GM12892 (cell line): ENCODE measurements around the gene TOR1B.
"Not testable (repeated sequence)": the region's sequence is repeated elsewhere in the genome, so short reads cannot be mapped to it uniquely, and the experiment has no call there.

Source experiments
- DNase-seq: peaks from one replicate; pipeline ENCODE4 v3.0.0; 2011; ENCODE audit not compliant: insufficient read length
- FAIRE-seq: peaks from 2 replicates; lab custom pipeline; 2011; peaks lifted over from hg19 to GRCh38; lab: Jason Lieb, UNC
- POLR2A ChIP-seq: IDR thresholded peaks from 2 replicates; pipeline ENCODE4 v1.6.1; 2011; ENCODE audit warnings: low read depth, low read length, control low read depth
- POLR2AphosphoS5 ChIP-seq: IDR thresholded peaks from 2 replicates; pipeline ENCODE4 v1.6.1; 2011; ENCODE audit warnings: low read depth, low read length, control low read depth
- TAF1 ChIP-seq: IDR thresholded peaks from 2 replicates; pipeline ENCODE4 v1.6.1; 2011; ENCODE audit warnings: low read depth, mild to moderate bottlenecking, control low read depth, low read length, borderline replicate concordance

The TOR1B gene

DNA sequence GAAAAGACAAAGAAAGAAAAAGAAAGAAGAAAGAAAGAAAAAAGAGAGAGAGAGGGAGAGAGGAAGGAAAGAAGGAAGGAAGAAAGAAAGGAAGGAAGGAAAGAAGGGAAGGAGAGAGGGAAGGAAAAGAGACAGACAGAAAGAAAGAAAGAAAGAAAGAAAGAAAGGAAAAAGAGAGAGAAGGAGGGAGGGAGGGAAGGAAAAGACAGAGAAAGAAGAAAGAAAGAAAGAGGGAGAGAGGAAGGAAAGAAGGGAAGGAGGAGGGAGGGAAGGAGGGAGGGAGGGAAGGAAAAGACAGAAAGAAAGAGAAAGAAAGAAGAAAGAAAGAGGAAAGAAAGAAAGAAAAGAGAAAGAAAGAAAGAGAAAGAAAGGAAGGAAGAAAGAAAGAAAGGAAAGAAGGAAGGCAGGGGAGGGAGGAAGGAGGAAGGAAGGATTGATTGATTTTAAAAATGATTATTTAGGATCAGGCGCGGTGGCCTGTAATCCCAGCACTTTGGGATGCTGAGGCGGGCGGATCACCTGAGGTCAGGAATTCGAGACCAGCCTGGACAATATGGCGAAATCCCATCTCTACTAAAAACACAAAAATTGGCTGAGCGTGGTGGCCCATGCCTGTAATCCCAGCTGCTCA is 23.3 kb upstream of the TOR1B start:
- DNase-seq, result no peak
- FAIRE-seq, result no peak
- TF ChIP-seq POLR2A, result no peak
- no peak for TF ChIP-seq POLR2AphosphoS5
- no peak for TF ChIP-seq TAF1

- TF ChIP-seq POLR2A, result no peak
- no peak for TF ChIP-seq TAF1
- no peak for TF ChIP-seq POLR2AphosphoS5
- FAIRE-seq (no peak), DNase-seq (no peak)
Observed at GRCh38 chr9:129781131-129781530, 21.9 kb upstream of the TOR1B start.

DNA sequence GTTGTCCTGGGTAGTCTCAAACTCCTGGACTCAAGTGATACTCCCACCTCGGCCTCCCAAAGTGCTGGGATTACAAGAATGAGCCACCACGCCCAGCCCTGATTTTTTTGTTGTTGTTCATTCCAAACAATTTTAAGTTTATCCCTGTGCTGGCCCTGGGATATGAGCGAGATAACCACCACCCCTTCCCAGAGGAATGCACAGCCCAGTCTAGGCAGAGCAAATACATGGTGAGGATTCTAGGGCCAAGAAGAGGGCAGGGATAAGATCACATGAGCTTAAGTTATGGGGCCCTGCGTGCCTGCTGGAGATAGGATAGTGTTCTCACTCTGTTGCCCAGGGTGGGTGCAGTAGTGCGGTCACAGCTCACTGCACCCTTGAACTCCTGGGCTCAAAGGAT is 21.0 kb upstream of the TOR1B start:
- FAIRE-seq, result no peak
- TF ChIP-seq TAF1, result no peak
- TF ChIP-seq POLR2AphosphoS5, result no peak
- TF ChIP-seq POLR2A, result no peak
- no peak for DNase-seq

- peak; percentile 54 for FAIRE-seq
- no peak for TF ChIP-seq TAF1
- TF ChIP-seq POLR2AphosphoS5, result no peak
- no peak for TF ChIP-seq POLR2A
- DNase-seq, result peak; percentile 66
Observed at GRCh38 chr9:129783516-129784361, 19.2 kb upstream of the TOR1B start.

- DNase-seq, FAIRE-seq: not testable (repeated sequence)
Observed at GRCh38 chr9:129784970-129785369, 18.0 kb upstream of the TOR1B start.

GRCh38 chr9:129785866-129786265 is 17.1 kb upstream of the TOR1B start:
- TF ChIP-seq POLR2A, result no peak
- TF ChIP-seq TAF1, result no peak
- TF ChIP-seq POLR2AphosphoS5, result no peak

GRCh38 chr9:129786481-129786880 is 16.5 kb upstream of the TOR1B start:
- TF ChIP-seq POLR2AphosphoS5, result no peak
- no peak for TF ChIP-seq POLR2A
- no peak for TF ChIP-seq TAF1
- no peak for DNase-seq
- no peak for FAIRE-seq

More at GRCh38 chr9:129785866-129786265, 17.1 kb upstream of the TOR1B start:
- DNase-seq, result no peak
- no peak for FAIRE-seq

DNA sequence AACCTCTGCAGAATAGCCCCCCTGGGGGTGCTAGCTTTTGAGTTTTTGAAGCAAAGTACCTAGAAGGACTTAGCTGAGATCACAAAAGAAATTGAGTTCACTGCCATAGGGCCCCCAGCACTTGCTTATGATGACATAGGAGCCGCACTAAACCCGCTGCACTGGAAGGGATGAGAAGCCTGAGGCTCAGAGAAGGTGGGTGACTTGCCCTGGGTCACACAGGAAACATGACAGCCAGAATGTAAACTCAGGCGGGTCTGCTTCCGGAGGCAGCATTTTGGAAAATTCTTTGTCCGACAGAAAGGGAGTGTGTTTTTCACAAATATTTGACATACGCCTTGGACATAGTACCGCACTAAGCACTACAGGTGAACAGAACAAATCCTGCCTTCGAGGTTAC is 8.4 kb upstream of the TOR1B start:
- no peak for TF ChIP-seq POLR2A
- TF ChIP-seq TAF1, result no peak
- no peak for TF ChIP-seq POLR2AphosphoS5
- no peak for DNase-seq
- no peak for FAIRE-seq

GRCh38 chr9:129796029-129796428 is 7.0 kb upstream of the TOR1B start:
- not testable (repeated sequence) for DNase-seq, FAIRE-seq

- no peak for FAIRE-seq
- DNase-seq, result no peak
- TF ChIP-seq TAF1, result no peak
- TF ChIP-seq POLR2A, result no peak
- TF ChIP-seq POLR2AphosphoS5, result no peak
Observed at GRCh38 chr9:129798973-129799372, 4.0 kb upstream of the TOR1B start.

- TF ChIP-seq POLR2A (no peak), POLR2AphosphoS5 (no peak), TAF1 (no peak)
- DNase-seq (no peak), FAIRE-seq (no peak)
Observed at GRCh38 chr9:129801504-129801903, 1.5 kb upstream of the TOR1B start.

DNA sequence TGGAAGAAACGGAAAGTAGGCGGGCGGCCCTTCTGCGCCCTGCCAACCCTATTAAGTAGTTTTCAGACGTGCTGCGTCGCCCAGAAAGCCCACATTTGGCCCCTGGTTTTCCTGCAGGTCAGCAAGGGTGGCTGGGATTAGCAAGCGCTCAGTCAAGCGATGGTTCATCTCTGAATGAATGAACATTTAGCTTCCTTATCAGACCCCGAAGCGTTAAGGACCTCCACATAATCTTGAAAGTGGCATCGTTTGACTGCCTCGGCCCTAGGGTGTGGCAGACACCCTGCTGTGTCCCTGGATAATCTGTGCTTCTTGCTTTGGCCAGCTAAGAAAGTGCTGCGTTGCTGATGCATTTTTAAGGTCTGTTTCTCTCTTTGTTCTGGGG is 684 bp downstream of the TOR1B start:
- TF ChIP-seq POLR2A (no peak), POLR2AphosphoS5 (no peak), TAF1 (no peak)
- FAIRE-seq (no peak), DNase-seq (no peak)
